ENCODE measurements around the gene LELP1. TPM values are rescaled to one million over a fixed set of nuclear protein-coding genes. Genes with fewer than 3 reads are reported as not detected.

LELP1 gene
- total and polyA plus RNA-seq, 2 of the 8 experiments (the other 6 are each of a cell fraction or from before 2014, with no cell fraction given): not detected

DNA sequence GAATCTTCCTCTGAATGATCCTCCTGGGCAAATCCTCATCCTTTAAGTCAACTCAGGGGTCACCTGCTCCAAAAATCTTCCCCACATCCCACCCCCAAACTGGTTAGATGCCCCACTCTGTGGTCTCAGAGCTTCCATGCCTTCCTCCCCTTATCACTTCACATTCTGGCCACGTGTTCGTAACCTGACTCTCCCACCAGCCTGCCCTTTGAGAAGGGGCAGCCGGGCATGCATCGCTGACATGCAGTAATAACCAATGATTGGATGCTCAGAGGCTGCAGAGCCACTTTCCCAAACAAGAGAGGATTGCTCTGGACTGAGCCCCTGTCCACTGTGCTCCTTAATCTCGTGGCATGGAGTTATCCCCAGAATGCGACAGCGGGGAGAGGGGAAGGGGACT, 7.0 kb downstream of the LELP1 start:
- Histone ChIP-seq H3K9me3 (ENCODE audit: insufficient read depth in 2 of 2, low read depth in 1 of 2, low read length in 1 of 2) (peaks cover 0 to 3% of the 10 kb centered on the region in 2 experiments; a peak in 1 of 4 replicates), H3K18ac (ENCODE audit: extremely low read depth, low read length) (no peak overlapping the region), H2AK5ac (ENCODE audit: low read depth, low read length) (0 out of 2 replicates have a peak overlapping the region, but pooled peaks have one; percentile 13), H3K23me2 (ENCODE audit: low read depth, low read length) (no peaks in the 10 kb centered on the region), H4K5ac (ENCODE audit: insufficient read length, low read depth, low read length) (no peak overlapping the region), H3K14ac (ENCODE audit: insufficient read length) (no peak overlapping the region), H3K4me3 (ENCODE audit: extremely low read depth in 1 of 4, insufficient read depth in 2 of 4, low read depth in 3 of 4, low read length in 4 of 4) (no peak overlapping the region), H2BK15ac (ENCODE audit: low read length) (0 out of 2 replicates have a peak overlapping the region, but pooled peaks have one; percentile 4), H2BK12ac (ENCODE audit: low read depth, low read length) (no peak overlapping the region), H4K8ac (ENCODE audit: extremely low read depth, insufficient read depth, low read length) (no peak overlapping the region; the same call in 1 of the 2 replicates), H3K79me1 (ENCODE audit: low read depth, low read length) (no peaks in the 10 kb centered on the region), H3K56ac (replicated peaks; ENCODE audit: insufficient read length, low read depth, low read length) (no peak overlapping the region), H3K27me3 (replicated peaks in 1 of 4; ENCODE audit: control insufficient read depth in 3 of 4, extremely low read depth in 1 of 4, insufficient read depth in 3 of 4, low read length in 3 of 4) (no peaks in the 10 kb centered on the region), H3K4me1 (replicated peaks in 1 of 4; ENCODE audit: control insufficient read depth in 3 of 4, insufficient read depth in 4 of 4, low read length in 3 of 4) (peaks cover 0 to 3% (median 0%) of the 10 kb centered on the region in 4 experiments; a peak in 1 of 7 replicates), H4K20me1 (replicated peaks in 1 of 2; ENCODE audit: control insufficient read depth in 1 of 2, insufficient read depth in 2 of 2, low read length in 2 of 2) (no peaks in the 10 kb centered on the region), H2AFZ (ENCODE audit: low read length) (peak overlapping the region; percentile 21; the same call in 1 of the 2 replicates), H3K4me2 (ENCODE audit: insufficient read depth in 1 of 2, low read depth in 2 of 2, low read length in 2 of 2) (no peak overlapping the region), H2BK5ac (ENCODE audit: low read depth, low read length) (no peak overlapping the region), H3K9ac (replicated peaks in 1 of 4; ENCODE audit: extremely low read depth in 1 of 4, low read depth in 3 of 4, low read length in 3 of 4) (no peak overlapping the region), H3K4ac (replicated peaks; ENCODE audit: insufficient read length, low read depth, low read length) (no peak overlapping the region), H2BK20ac (ENCODE audit: low read length) (no peak overlapping the region), H2BK120ac (replicated peaks; ENCODE audit: low read depth, low read length) (no peak overlapping the region), H3K23ac (ENCODE audit: insufficient read length) (no peak overlapping the region), H3K79me2 (ENCODE audit: control insufficient read depth in 1 of 2, insufficient read depth in 2 of 2, low read length in 2 of 2) (no peaks in the 10 kb centered on the region), H3K36me3 (ENCODE audit: control insufficient read depth in 2 of 4, insufficient read depth in 4 of 4, low read length in 3 of 4) (no peaks in the 10 kb centered on the region), H4K91ac (replicated peaks; ENCODE audit: insufficient read length, low read length) (no peak overlapping the region), H3K27ac (ENCODE audit: low read depth, low read length) (no peak overlapping the region)
- 80% methylated on average over 7 of the region's 7 CpGs; no CpG with 5 or more reads in 1 of the 2 experiments for WGBS, 2 experiments (ENCODE audit: extremely low coverage in 1 of 2, insufficient coverage in 1 of 2, insufficient read length in 1 of 2, insufficient replicate concordance in 2 of 2, low coverage in 1 of 2, low lambda C conversion rate in 2 of 2, missing lambda C conversion rate in 1 of 2)
- FAIRE-seq (no peak), DNase-seq (ENCODE audit: low read depth in 1 of 2, low spot score in 2 of 2) (no peak)
- ChIA-PET POLR2A (ENCODE audit: partially characterized antibody) (no interaction called here), CTCF (ENCODE audit: partially characterized antibody) (interaction anchor here (1.2 to 1.6 kb wide), 7 partner anchors 10 to 341 kb away, joined by 3 to 13 read pairs (median 4); no protein-coding TSS in a partner anchor)
- TF ChIP-seq, protein P1, sequence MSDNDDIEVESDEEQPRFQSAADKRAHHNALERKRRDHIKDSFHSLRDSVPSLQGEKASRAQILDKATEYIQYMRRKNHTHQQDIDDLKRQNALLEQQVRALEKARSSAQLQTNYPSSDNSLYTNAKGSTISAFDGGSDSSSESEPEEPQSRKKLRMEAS (IDR thresholded peaks at IDR 0.05): 0 out of 2 replicates have a peak, but pooled peaks have one; percentile 18
- no peak for TF ChIP-seq EGR1 (IDR thresholded peaks at IDR 0.05; ENCODE audit: borderline replicate concordance, low read depth, low read length)

Measured in H1 (cell line).